NCI-H345 treated with DMSO at 0.1 percent for 48 hours (cell line): Measurements from ENCODE around the gene ZMYM3.
"Not testable (repeated sequence)": the region's sequence is repeated elsewhere in the genome, so short reads cannot be mapped to it uniquely, and the experiment has no call there.

Experiments used
- DNase-seq: peaks from one replicate; lab custom pipeline; 2025; ENCODE audit not compliant: unreplicated experiment; lab: John Stamatoyannopoulos, UW

The ZMYM3 gene

DNA sequence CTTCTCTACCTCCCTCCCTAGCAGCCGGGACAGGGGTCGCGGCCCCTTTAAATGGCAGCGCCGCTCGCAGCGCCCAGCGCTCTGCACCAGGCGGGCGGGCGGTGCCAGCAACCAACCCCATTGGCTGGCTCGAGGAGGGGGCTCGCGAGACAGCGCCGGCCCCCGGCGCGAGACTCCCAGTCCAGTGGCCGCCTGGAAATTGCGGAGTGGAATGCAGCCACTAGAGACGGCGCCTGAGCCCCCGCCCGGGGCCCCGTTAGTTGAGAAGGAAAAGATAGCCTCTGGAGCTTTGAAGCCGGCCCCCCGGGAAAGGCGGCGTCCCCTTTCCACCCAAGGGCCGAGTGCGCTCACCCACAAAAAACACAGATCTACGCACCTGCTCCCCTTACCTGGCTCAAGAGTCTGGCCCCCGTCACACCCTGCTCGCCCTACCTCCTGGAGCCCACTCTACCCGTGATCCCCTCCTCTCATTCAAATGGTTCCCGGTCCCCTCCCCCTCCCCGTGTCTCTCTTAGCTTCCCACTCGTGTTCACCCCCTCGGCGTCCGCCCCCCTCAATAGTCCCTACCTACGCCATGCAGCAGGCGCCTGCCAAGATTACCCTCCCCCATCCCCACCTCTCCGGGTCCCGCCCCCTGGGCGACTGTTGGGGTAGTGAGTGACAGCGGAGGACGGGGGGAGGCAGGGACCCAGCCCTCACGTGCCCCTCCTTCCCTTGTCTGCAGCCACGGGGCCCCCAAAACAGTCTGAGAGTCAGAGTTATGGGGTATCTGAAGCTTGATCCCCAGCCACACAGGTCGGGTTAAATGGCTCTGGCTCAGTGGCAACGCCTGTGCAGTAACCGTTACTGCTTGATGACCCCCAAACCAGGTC, at the start of gene ZMYM3:
TSS of gene ZMYM3 (minus strand) at position 49 of the 872 bp plus-strand sequence. CDS start 885 bp downstream, outside the sequence.
- DNase-seq, result peak; percentile 69

DNA sequence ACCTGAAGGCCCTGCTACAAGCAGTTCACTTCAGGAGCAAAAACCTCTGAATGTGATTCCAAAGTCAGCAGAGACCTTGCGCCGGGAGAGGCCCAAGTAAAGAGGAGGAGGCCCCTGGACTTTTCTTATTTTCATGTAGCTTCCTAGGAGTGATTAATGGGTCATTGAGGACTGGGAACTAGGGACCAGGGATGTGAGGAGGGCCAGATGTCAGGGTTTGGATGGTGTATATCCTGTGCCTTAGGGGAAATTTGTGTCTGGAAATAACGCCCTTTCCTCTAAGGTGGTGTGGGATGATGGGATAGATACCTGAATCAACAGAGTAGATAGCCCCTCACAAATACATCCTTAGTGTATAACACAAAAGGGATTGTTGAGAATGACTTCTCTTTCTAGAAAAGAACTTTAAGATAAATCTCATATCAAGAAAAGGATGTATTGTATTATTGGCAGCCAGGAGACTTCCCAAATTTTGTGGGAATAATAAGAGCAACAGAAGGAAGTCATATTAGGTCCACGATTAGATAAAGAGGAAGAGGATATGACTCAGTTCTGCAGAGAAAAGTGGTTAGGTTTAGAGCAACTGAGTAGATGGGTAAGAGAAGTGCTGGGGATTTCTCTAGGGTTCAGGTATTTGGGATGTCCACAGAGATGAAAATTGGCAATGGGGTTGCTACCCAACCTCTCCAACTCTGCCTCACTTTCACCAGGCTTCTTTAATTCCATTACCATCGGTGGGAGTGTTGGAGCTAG, 48.7 kb upstream of the ZMYM3 start:
- DNase-seq, result no peak

DNA sequence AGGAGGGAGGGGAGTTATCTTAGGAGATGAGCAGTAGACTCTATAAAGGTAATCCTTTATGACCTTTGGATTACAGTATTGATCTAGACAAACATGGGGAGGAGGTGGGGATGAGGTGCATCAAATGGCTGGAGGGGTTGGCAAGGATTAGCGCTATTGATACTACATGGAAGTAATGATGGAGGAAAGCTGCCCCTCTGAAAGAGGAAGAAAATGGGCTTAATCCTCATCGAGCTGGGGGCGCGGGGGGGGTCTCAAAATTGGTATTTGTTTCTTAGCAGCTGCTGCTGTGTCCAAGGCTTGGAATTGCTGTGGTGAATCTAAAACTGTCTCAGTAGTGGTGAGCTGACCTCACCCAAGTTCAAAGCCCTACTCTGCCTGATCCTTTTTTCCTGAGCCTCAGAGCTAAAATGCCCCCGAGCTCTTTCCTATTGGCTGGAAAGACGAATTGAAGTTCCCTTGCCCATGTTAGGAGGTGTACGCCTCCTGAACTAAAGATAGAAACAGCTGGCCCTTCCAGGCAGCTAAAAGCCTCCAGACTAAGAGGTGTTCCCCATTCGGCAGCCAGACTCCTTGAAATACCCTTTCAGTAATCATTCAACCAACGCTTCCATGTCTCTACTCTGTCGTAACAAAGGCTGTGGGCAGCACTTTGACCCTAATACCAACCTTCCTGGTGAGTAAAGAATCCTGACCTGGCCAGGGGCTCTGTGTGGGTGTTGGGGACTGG, 47.4 kb upstream of the ZMYM3 start, which contains the start of gene ITGB1BP2:
TSS of gene ITGB1BP2 (plus strand) at position 556 of the 730 bp plus-strand sequence. CDS start at position 613, 57 bp downstream.
- no peak for DNase-seq

DNA sequence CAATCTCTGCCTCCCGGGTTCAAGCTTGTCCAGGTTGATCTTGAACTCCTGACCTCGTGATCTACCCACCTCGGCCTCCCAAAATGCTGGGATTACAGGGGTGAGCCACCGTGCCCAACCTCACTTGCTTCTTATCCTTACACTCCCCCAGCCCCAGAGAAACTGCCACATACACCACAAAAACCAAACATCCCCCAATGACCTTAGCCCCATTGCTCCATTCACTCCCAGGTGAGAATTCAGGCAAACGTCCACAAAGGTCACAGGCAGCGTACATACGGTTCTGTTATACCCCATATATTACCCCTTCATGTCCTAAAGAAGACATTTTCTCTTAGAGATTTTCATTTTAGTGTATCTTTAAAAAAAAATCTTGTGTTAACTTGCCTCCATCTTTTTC, 46.6 kb upstream of the ZMYM3 start:
- not testable (repeated sequence) for DNase-seq

DNA sequence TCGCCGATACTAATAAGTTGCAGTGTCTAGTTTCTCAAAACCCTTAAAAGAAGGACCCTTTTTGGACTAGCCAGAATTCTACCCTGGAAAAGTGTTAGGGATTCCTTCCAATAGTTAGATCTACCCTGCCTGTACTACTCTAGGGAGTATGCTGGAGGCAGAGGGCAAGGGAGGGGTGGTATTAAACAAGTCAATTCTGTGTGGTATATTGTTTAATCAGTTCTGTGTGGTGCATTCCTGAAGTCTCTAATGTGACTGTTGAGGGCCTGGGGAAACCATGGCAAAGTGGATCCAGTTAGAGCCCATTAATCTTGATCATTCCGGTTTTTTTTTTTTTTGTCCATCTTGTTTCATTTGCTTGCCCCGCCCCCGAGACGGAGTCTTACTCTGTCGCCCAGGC, 46.1 kb upstream of the ZMYM3 start:
- not testable (repeated sequence) for DNase-seq

DNA sequence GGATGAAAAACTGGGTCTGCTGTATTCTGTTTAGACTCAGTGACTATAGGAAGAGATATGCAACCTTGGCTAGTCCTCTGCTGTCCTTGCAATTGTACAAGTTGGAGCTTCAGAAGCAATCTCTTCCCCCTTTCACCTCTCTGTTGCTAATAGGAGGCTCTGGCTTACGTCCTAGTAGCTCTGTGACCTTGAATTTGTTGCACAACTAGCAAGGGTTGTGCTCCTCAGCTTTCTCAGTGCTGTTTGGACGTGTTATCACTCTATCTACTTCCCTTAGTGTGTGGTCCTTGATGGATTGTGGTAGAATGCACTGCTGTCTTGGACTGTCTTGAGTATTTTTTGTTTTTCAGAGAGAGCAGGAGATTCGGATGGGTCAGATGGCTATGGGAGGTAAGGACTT, 44.2 kb upstream of the ZMYM3 start:
- DNase-seq, result no peak

- no peak for DNase-seq
Measured at GRCh38 chrX:71296806-71297205, 42.9 kb upstream of the ZMYM3 start.

DNA sequence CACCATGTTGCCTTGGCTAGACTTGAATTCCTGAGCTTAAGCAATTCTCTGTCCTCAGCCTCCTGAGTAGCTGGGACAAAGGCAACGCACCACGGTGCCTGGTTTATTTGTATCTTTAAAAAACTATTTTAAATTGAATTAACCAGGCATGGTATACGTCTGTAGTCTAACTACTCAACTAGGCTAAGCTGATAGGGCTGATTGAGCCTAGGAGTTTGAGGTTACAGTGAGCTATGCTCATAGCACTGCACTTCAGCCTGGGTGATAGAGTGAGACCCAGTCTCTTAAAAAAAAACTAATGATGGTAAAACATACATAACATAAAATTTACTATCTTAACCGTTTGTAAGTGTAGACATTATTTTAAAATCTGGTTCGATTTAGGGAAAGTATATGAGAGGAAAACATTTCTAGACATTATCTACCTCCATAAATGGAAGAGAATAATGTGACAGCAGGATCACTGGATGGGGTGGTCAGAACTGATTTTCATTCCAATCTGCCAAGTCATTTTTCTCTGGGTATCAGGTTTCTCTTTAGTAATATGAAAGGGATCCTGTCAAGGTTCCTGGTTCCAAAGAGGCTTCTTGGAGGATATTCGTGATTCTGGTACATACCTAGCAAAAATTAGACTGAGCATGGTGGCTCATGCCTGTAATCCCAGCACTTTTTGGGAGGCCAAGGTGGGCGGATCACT, 38.9 kb upstream of the ZMYM3 start:
- no peak for DNase-seq

- no peak for DNase-seq
Measured at GRCh38 chrX:71291381-71291780, 37.4 kb upstream of the ZMYM3 start.

- DNase-seq, result no peak
Measured at GRCh38 chrX:71285929-71286328, 32.0 kb upstream of the ZMYM3 start.

GRCh38 chrX:71283403-71284143, 29.6 kb upstream of the ZMYM3 start, which contains the start of gene NONO:
TSS of gene NONO (plus strand) at chrX:71283635. CDS start at chrX:71290638, 7,003 bp downstream.
- DNase-seq, result peak; percentile 97

GRCh38 chrX:71282514-71283402, 28.8 kb upstream of the ZMYM3 start:
- DNase-seq, result no peak

DNA sequence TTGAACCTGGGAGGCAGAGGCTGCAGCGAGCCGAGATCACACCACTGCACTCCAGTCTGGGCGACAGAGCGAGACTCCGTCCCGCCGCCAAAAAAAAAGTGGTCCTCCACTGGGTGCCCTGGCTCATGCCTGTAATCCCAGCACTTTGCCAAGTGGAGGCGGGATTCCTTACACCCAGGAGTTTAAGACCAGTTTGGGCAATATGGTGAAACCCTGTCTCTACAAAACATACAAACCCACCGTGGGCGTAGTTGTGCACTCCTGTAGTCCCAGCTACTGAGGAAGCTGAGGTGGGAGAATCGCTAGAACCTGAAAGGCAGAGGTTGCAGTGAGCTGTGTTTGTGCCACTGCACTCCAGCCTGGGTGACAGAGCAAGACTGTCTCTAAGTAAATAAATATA, 27.4 kb upstream of the ZMYM3 start:
- not testable (repeated sequence) for DNase-seq

DNA sequence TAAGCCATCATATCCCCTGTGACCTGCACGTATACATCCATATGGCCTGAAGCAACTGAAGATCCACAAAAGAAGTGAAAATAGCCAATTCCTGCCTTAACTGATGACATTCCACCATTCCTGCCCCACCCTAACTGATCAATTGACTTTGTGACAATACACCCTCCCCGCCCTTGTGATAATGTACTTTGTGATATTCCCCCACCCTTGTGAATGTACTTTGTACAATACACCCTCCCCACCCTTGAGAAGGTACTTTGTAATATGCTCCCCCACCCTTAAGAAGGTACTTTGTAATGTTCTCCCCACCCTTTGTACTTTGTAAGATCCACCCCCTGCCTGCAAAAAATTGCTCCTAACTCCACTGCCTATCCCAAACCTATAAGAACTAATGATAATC, 18.4 kb upstream of the ZMYM3 start:
- not testable (repeated sequence) for DNase-seq

- DNase-seq, result no peak
Measured at GRCh38 chrX:71269801-71270395, 16.0 kb upstream of the ZMYM3 start.

DNA sequence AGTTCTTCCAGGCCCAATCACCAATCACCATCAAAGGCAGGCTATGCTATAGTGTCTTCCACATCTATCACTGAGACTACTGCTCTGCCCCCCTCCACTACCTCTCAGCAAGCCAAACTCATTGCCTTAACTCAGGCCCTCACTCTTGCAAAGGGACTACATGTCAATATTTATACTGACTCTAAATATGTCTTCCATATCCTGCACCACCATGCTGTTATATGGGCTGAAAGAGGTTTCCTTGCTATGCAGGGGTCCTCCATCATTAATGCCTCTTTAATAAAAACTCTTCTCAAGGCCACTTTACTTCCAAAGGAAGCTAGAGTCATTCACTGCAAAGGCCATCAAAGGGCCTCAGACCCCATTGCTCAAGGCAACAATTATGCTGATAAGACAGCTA, 14.7 kb upstream of the ZMYM3 start:
- DNase-seq, result not testable (repeated sequence)

DNA sequence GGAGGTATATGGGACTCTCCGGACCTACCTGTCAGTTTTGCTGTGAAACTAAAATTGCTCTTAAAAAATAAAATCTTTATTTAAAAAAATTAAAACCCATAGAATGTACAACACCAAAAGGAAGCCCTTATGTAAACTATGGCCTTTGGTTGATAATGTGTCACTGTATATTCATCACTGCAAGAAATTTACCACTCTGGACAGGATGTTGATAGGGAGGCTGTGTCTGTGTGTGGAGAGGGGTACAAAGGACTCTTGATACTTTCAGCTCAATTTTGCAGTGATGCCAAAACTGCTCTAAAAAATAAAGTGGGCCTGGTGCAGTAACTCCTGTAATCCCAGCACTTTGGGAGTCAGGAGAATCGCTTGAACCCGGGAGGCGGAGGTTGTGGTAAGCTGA, 2.9 kb upstream of the ZMYM3 start:
- DNase-seq, result no peak

DNA sequence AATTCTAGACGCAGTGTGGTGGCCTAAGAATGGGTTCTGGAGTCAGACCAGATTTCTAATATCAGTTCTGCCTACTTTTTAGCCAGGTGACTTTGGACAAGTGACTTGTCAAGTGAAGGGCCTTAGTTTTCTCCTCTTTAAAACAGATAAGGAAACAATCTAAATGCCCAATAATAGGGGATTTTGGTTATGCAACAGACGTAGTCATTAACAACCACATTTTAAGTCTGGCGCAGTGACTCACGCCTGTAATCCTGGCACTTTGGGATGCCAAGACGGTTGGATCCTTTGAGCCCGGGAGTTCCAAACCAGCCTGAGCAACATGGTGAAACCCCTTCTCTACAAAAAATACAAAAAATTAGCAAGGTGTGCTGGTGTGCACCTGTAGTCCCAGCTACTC, 2.1 kb upstream of the ZMYM3 start:
- no peak for DNase-seq
